Measurements from ENCODE around the gene NAMPT.
"Not testable (repeated sequence)": the region's sequence is repeated elsewhere in the genome, so short reads cannot be mapped to it uniquely, and the experiment has no call there.

The NAMPT gene

DNA sequence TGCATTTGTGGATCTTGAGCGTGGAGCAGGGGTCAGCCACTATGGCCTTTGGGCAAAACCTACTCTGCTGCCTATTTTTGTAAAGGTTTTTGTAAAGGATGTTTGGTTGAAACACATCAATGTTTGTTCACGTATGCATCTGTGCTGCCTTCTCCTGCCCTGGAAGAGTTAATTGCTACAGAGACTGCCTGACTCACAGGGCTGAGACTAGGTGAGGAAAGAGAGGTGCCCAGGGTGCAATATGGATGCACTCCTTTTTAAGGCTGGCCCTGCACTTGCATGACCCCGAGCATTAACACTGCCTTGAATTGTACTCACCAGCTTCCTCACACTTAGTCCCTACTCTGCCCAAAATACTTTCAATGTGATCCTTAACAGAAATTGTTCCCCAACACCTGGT, 20.9 kb upstream of the NAMPT start:
- no peak overlapping the region for H3K4me3 ChIP-seq (ENCODE audit: control insufficient read depth, low read depth, low read length)
- no peak for DNase-seq (ENCODE audit: low read depth)
- TF ChIP-seq, protein P1, sequence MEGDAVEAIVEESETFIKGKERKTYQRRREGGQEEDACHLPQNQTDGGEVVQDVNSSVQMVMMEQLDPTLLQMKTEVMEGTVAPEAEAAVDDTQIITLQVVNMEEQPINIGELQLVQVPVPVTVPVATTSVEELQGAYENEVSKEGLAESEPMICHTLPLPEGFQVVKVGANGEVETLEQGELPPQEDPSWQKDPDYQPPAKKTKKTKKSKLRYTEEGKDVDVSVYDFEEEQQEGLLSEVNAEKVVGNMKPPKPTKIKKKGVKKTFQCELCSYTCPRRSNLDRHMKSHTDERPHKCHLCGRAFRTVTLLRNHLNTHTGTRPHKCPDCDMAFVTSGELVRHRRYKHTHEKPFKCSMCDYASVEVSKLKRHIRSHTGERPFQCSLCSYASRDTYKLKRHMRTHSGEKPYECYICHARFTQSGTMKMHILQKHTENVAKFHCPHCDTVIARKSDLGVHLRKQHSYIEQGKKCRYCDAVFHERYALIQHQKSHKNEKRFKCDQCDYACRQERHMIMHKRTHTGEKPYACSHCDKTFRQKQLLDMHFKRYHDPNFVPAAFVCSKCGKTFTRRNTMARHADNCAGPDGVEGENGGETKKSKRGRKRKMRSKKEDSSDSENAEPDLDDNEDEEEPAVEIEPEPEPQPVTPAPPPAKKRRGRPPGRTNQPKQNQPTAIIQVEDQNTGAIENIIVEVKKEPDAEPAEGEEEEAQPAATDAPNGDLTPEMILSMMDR (conservative IDR thresholded peaks at IDR 0.05; ENCODE audit: control insufficient read depth, insufficient read depth, low read depth, low read length) = no peak

DNA sequence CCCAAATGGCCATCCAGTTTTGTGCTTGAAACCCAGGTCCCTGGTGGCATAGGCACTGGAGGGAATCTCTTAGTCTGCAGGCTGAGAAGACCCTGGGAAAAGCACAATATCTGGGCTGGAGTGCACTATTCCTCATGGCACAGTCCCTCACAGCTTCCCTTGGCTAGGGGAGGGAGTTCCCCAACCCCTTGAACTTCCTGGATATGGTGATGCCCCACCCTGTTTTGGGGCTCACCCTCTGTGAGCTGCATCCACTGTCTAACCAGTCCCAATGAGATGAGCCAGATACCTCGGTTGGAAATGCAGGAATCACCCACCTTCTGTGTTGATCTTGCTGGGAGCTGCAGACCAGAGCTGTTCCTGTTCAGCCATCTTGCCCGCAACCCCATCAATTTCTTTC, 19.8 kb upstream of the NAMPT start:
- no peak for DNase-seq (ENCODE audit: low read depth)
- H3K4me3 ChIP-seq (ENCODE audit: control insufficient read depth, low read depth, low read length) = no peak overlapping the region
- TF ChIP-seq, protein P1 (conservative IDR thresholded peaks at IDR 0.05; ENCODE audit: control insufficient read depth, insufficient read depth, low read depth, low read length) = no peak

DNA sequence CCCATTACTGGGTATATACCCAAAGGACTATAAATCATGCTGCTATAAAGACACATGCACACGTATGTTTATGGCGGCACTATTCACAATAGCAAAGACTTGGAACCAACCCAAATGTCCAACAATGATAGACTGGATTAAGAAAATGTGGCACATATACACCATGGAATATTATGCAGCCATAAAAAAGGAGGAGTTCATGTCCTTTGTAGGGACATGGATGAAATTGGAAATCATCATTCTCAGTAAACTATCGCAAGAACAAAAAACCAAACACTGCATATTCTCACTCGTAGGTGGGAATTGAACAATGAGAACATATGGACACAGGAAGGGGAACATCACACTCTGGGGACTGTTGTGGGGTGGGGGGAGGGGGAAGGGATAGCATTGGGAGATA, 13.8 kb upstream of the NAMPT start:
- not testable (repeated sequence) for DNase-seq (ENCODE audit: low read depth); H3K4me3 ChIP-seq (ENCODE audit: control insufficient read depth, low read depth, low read length)

DNA sequence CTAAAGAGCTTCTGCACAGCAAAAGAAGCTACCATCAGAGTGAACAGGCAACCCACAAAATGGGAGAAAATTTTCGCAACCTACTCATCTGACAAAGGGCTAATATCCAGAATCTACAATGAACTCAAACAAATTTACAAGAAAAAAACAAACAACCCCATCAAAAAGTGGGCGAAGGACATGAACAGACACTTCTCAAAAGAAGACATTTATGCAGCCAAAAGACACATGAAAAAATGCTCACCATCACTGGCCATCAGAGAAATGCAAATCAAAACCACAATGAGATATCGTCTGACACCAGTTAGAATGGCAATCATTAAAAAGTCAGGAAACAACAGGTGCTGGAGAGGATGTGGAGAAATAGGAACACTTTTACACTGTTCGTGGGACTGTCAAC, 13.4 kb upstream of the NAMPT start:
- not testable (repeated sequence) for H3K4me3 ChIP-seq (ENCODE audit: control insufficient read depth, low read depth, low read length); DNase-seq (ENCODE audit: low read depth)

DNA sequence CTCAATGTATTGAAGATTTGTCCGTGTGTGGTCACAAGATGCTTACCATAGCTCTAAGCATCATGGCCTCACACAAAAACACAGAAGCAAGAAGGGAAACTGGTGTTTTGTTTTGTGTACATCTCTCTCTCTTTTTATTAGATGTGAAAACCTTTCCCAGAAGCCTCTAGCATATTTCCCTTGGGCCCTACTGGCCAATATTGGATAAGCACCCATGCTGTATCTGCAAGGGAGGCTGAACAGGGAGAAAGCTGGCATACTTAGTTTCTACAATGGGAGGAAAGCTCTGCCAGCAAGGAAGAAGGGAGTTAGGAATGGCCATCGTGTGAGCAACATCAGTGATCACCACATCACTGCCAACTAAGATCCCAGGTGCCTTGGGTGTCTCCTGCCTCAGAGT, 9.6 kb upstream of the NAMPT start:
- TF ChIP-seq, protein P1 (conservative IDR thresholded peaks at IDR 0.05; ENCODE audit: control insufficient read depth, insufficient read depth, low read depth, low read length) = no peak
- no peak for DNase-seq (ENCODE audit: low read depth)
- H3K4me3 ChIP-seq (ENCODE audit: control insufficient read depth, low read depth, low read length) = no peak overlapping the region

DNA sequence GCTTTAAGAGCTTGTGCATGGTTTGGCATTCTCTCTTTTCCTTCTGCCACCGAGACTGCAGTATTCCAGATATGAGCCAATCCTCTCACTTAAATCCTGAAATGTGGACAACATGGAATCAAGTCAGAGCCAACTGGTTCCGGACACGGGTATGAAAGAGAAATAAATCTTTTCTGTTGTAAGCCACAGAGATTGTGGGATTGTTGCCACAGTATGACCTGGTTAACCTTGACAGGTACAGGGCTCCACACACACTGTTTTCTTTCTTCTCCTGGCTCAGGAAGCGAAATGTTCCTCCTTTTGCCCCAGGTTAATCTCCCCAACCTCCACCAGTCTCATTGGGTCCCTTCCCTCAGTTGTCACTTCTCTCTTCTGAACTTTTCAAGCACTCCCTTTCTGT, 6.5 kb upstream of the NAMPT start:
- DNase-seq (ENCODE audit: low read depth) = no peak
- no peak overlapping the region for H3K4me3 ChIP-seq (ENCODE audit: control insufficient read depth, low read depth, low read length)
- TF ChIP-seq, protein P1 (conservative IDR thresholded peaks at IDR 0.05; ENCODE audit: control insufficient read depth, insufficient read depth, low read depth, low read length) = no peak

DNA sequence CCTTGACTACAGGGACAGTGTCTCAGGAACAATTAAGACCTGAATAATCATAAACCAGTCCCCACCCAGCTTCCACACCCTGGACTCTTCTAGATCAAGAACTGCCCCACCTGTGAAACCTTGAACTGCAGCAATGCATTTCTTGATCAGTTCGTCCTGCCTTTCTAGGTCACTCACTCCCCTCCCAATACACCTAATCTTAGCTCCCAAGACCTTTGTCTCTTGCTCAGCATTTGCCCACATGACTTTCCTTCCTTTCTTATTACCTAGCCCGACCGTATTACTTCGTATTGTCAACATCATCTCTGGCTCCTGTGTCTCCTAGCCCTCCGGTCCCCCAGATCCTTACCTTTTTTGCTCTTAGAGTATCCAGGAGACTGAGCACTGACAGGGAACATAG, 5.5 kb upstream of the NAMPT start:
- TF ChIP-seq, protein P1 (conservative IDR thresholded peaks at IDR 0.05; ENCODE audit: control insufficient read depth, insufficient read depth, low read depth, low read length) = no peak
- no peak overlapping the region for H3K4me3 ChIP-seq (ENCODE audit: control insufficient read depth, low read depth, low read length)
- DNase-seq (ENCODE audit: low read depth) = no peak

DNA sequence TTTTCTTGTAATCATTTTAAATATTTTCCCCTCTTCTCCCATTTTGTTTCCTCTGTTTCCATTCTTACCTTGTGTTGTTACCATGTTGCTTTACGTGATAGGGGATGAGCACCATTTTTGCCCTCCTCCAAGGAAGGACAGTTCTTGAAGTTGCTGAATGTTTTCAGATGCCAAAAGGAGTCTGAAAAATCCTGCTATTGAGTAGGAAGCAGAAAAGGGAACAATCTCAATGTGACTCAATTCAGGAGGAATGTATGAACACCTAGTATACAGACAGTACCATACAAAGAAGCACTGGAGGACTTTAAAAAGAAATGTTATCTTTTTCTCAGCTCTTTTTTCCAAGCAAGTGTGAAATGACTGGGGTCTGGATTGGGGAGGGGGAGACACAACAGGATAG, 5.1 kb upstream of the NAMPT start:
- H3K4me3 ChIP-seq (ENCODE audit: control insufficient read depth, low read depth, low read length) = no peak overlapping the region
- DNase-seq (ENCODE audit: low read depth) = no peak
- TF ChIP-seq, protein P1 (conservative IDR thresholded peaks at IDR 0.05; ENCODE audit: control insufficient read depth, insufficient read depth, low read depth, low read length) = no peak

All from fibroblast of mammary gland (primary cell).